Type B pancreatic cell (in vitro differentiated cells): Measurements from ENCODE around the gene PARD3B. TPM values are rescaled to one million over a fixed set of nuclear protein-coding genes. Genes with fewer than 3 reads are reported as not detected.
A peak's percentile ranks its signal among the peaks of the same experiment; 100 is the strongest.

Source experiments
- DNase-seq: peaks from one replicate; pipeline ENCODE4 v3.0.0; 2021; ENCODE audit warnings: mixed read lengths; ENCODE audit not compliant: unreplicated experiment; ENCODE audit errors: extremely low spot score
- H3K27ac Mint-ChIP-seq: 2 replicates; pipeline ENCODE4 v1.8.0; 2021; ENCODE audit warnings: mild to moderate bottlenecking, mixed read lengths
- H3K27me3 Mint-ChIP-seq: 2 replicates; pipeline ENCODE4 v1.8.0; 2021; ENCODE audit warnings: mixed read lengths
- H3K36me3 Mint-ChIP-seq: 2 replicates; pipeline ENCODE4 v1.8.0; 2021; ENCODE audit warnings: mixed read lengths
- H3K4me1 Mint-ChIP-seq: one replicate; pipeline ENCODE4 v1.8.0; 2021; ENCODE audit warnings: mixed read lengths; ENCODE audit not compliant: unreplicated experiment
- H3K4me3 Mint-ChIP-seq: 2 replicates; pipeline ENCODE4 v1.8.0; 2021; ENCODE audit warnings: mild to moderate bottlenecking, mixed read lengths
- H3K9me3 Mint-ChIP-seq: 2 replicates; pipeline ENCODE4 v1.8.0; 2021; ENCODE audit warnings: mixed read lengths
- total RNA-seq: library from RNA; stranded (reverse); gene quantifications from 2 replicates; pipeline ENCODE4 v1.2.1, GENCODE V29; 2021; ENCODE audit warnings: low replicate concordance
- TF ChIP-seq, protein P1 (sequence below): fragments of 200-600 bp; sonication (generic); conservative IDR thresholded peaks from 2 replicates; pipeline ENCODE4 v1.5.0; 2021; ENCODE audit warnings: antibody characterized with exemption, mild to moderate bottlenecking

Gene PARD3B
- total RNA-seq, 1 donor from 2014 or later, result 15.9 TPM

DNA sequence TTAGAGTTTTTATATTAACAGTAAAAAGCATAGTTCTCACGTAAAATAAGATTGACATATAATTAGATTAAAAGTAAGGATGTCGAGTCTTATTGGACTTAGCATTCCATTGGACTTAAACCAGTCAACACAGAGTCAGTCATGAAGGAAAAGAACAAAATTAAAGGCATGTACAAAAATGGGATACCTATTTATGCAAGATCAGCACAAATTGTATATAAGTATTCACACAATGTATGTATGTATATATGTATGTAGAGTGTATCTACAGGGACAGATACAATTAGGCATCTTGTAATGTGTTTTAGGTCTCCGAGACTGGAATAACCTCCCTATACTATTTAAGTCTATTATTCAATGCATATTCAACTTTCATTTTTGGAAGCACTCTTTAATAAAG is 419.1 kb downstream of the PARD3B start:
- Mint-ChIP-seq H3K36me3 (peaks cover 4% of the 10 kb centered on the region), H3K4me3 (no peak overlapping the region), H3K27ac (no peak overlapping the region), H3K27me3 (no peaks in the 10 kb centered on the region), H3K4me1 (peaks cover 16% of the 10 kb centered on the region), H3K9me3 (peaks cover 4% of the 10 kb centered on the region)
- TF ChIP-seq, protein P1, sequence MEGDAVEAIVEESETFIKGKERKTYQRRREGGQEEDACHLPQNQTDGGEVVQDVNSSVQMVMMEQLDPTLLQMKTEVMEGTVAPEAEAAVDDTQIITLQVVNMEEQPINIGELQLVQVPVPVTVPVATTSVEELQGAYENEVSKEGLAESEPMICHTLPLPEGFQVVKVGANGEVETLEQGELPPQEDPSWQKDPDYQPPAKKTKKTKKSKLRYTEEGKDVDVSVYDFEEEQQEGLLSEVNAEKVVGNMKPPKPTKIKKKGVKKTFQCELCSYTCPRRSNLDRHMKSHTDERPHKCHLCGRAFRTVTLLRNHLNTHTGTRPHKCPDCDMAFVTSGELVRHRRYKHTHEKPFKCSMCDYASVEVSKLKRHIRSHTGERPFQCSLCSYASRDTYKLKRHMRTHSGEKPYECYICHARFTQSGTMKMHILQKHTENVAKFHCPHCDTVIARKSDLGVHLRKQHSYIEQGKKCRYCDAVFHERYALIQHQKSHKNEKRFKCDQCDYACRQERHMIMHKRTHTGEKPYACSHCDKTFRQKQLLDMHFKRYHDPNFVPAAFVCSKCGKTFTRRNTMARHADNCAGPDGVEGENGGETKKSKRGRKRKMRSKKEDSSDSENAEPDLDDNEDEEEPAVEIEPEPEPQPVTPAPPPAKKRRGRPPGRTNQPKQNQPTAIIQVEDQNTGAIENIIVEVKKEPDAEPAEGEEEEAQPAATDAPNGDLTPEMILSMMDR, result no peak
- DNase-seq, result no peak

GRCh38 chr2:204966245-204966644 is 421.0 kb downstream of the PARD3B start:
- no peak for DNase-seq
- no peak overlapping the region for H3K4me3 Mint-ChIP-seq
- H3K27me3 Mint-ChIP-seq, result no peaks in the 10 kb centered on the region
- H3K36me3 Mint-ChIP-seq, result peaks cover 4% of the 10 kb centered on the region
- peaks cover 3% of the 10 kb centered on the region for H3K9me3 Mint-ChIP-seq
- TF ChIP-seq, protein P1, result no peak
- H3K4me1 Mint-ChIP-seq, result peaks cover 28% of the 10 kb centered on the region
- H3K27ac Mint-ChIP-seq, result no peak overlapping the region

DNA sequence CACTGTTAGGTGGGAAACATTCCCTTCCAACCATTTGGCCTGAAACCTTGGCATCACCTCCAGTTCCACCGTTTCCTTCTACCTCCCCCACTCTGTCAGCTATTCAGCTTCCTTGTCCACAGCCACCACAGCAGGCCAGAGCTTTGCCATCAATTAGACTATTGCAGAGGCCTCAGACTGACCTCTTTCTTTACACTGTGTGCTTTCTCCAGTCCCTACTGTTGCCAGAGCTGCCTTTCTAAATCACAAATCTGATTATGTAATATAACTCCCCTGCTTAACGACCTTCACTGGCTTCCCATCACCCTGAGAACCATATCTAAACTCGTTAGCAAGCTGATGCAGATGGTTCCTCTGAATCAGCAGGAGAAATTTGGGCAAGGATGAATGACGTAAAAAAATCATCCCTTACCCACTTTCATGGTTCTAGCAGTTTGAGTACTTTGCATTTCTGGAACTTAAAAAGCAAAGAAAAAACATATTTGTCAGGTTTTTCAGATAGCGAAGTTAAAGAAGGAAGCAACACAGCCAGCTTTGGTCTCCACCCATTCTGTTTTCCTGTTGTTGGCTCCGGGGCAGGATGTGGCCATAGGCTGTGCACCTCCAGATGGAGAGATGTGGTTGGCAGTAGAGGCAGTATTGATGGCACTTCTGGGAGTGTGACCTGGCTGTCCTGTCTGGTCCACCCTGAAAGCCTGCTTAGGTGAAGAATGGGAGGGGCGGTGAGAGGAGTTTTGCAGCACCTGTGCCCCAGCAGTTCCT is 422.1 kb downstream of the PARD3B start:
- H3K4me1 Mint-ChIP-seq, result peaks cover 33% of the 10 kb centered on the region

DNA sequence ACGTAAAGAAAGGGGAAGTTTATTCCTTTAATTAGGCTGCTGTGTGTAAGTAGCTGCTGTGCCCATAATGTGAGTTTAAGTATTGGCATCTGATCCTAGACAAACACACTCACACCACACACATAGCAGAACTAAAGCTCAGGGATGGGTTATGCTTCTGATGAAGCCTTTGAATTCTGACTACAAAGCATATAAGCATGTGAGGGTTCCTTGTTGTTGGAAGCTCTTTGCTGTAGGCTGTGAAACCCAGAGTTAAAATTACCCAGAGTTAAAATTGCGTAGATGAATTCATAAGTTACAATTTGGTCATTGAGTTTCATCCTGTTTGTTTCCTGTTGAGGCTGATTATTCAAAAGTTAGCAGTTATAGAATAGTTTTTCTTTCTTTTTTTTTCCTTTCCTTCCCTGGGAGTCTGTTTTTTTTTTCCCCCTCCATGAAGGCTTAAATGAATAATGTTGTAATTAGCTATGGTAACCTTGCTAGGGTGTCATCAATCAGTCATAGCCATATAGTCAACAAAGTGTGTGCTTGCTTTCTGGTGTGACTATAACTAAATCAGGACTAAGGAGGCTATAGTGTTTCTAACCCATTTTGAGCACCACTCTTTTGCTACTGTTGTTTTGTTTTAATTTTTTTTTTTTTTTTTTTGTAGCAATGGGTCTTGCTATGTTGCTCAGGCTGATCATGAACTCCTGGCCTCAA is 426.1 kb downstream of the PARD3B start:
- TF ChIP-seq, protein P1, result no peak
- Mint-ChIP-seq H3K36me3 (peaks cover 4% of the 10 kb centered on the region), H3K4me1 (peaks cover 46% of the 10 kb centered on the region), H3K27ac (peak overlapping the region; percentile 24), H3K9me3 (peaks cover 3% of the 10 kb centered on the region), H3K4me3 (peak overlapping the region; percentile 54), H3K27me3 (no peaks in the 10 kb centered on the region)
- no peak for DNase-seq

More for the DNA sequence above, 422.1 kb downstream of the PARD3B start:
- DNase-seq, result no peak
- H3K36me3 Mint-ChIP-seq, result peaks cover 4% of the 10 kb centered on the region
- peaks cover 3% of the 10 kb centered on the region for H3K9me3 Mint-ChIP-seq
- no peak overlapping the region for H3K4me3 Mint-ChIP-seq
- TF ChIP-seq, protein P1, result no peak
- no peaks in the 10 kb centered on the region for H3K27me3 Mint-ChIP-seq
- no peak overlapping the region for H3K27ac Mint-ChIP-seq

DNA sequence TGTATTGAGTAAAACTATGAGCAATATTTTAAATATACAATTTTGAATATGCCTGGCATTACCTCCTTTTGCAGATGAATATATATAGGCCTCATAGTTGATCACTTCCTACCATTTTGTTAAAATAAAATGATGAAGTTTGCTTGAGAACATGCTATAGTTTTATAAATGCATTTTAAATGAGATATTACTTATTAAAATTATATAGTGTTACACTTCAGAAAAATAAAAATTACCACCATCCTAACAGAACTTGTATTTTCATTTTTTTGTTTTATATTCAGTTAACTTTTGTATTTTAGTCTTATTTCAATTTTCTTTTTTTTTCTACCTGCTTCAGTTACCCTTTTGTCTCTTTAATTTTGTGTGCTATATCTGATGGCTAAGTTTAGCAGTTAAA is 426.9 kb downstream of the PARD3B start:
- no peaks in the 10 kb centered on the region for H3K27me3 Mint-ChIP-seq
- H3K4me1 Mint-ChIP-seq, result peaks cover 39% of the 10 kb centered on the region
- H3K27ac Mint-ChIP-seq, result no peak overlapping the region
- peaks cover 3% of the 10 kb centered on the region for H3K9me3 Mint-ChIP-seq
- no peak overlapping the region for H3K4me3 Mint-ChIP-seq
- H3K36me3 Mint-ChIP-seq, result peaks cover 4% of the 10 kb centered on the region
- DNase-seq, result no peak
- TF ChIP-seq, protein P1, result no peak
